Endometrial microvascular endothelial cells (primary cell): ENCODE results near the gene LAMTOR1. TPM values are rescaled to one million over a fixed set of nuclear protein-coding genes. Genes with fewer than 3 reads are reported as not detected.

Source experiments
- in situ Hi-C: cut with HindIII; loops from 2 replicates; pipeline ENCODE4 v1.10.0; 2017; ENCODE audit warnings: low sequenced_read_pairs, low pct_unique_long_range_greater_than_20kb; ENCODE audit errors: inconsistent ontology term
- total RNA-seq: library from RNA; depleted of rRNA; stranded (reverse); fragments of >200 nt; gene quantifications from one replicate; pipeline ENCODE4 v1.2.3, GENCODE V29; 2015; ENCODE audit errors: inconsistent ontology term

LAMTOR1 gene
- total RNA-seq, 1 donor from 2014 or later, result 138 TPM

GRCh38 chr11:72123117-72123653 is 20.1 kb upstream of the LAMTOR1 start:
- in situ Hi-C loops, result no loop called here

DNA sequence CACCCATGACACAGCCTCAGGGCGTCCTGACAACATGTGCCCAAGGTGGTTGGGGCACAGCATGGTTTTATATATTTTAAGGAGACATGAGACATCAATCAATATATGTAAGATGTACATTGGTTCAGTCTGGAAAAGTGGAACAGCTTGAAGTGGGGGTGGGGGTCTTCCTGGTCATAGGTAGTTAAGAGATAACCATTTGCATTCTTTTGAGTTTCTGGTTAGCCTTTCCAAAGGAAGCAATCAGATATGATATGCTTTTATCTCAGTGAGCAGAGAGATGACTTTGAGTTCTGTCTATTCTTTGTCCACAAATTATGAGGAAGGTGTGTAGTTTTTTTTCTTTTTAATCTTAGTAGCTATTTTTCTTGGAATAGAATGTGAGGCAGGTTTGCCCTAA is 19.5 kb upstream of the LAMTOR1 start:
- in situ Hi-C loops, result no loop called here

GRCh38 chr11:72120930-72121329 is 17.8 kb upstream of the LAMTOR1 start:
- in situ Hi-C loops, result no loop called here

DNA sequence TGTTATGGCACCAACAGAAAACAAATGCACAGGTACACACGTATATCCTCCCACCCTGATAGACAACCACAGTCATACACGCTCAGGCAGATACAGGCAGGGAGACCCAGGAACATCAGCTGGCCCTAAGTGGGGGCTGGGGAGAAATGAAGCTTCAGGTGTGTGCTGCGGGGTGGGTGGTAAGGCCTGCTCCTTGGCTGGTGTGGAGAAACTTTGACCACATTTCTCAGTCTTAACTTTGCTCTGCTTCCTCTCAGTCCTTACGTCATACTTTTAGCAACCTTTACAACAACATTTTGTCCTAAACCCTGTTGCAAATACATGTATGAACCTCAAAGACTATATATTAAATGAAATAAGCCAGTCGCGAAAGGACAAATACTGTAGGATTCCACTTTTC is 16.1 kb upstream of the LAMTOR1 start:
- in situ Hi-C loops, result no loop called here

DNA sequence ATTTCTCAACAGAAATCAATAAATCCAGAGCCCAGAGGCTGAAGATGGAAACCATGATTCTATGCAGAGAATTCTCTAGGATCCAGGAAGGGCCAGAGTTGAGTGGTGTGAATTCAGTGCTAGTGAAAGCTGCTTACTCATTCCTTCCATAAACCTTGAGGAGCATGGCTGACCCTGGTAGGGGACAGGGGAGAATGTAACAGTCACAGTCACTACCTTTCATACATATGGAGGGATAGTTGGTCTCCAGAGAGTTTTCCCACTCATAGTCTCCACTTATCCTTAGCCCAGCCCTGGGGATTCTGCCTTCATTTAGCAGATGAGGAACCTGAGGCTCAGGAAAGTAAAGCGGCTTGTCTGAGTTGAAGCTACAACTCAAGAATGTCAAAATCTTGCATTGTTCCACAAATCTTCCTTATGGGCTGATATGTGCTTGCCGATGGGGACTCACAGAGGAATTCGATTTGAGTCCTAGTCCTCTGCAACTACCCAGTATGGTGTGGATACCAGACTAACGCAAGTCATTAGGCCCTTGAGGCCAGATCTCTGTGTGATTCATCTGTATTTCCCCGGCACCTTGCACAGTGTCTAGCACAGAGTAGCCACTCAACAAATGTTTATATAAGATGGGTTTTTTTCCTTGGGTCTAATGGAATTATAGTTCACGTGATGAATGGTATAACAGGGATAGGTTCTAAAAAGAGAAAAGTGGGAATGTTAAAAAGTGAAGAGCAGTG is 13.1 kb upstream of the LAMTOR1 start:
- in situ Hi-C loops, result no loop called here

GRCh38 chr11:72114570-72114969 is 11.5 kb upstream of the LAMTOR1 start:
- in situ Hi-C loops, result no loop called here

- in situ Hi-C loops, result no loop called here
Observed at GRCh38 chr11:72112978-72113808, 10.1 kb upstream of the LAMTOR1 start.

- in situ Hi-C loops, result no loop called here
Observed at GRCh38 chr11:72112143-72112977, 9.3 kb upstream of the LAMTOR1 start, which contains the start of gene ANAPC15. ANAPC15 (minus strand) TSS chr11:72112695; CDS start chr11:72111276, 1,419 bp downstream.

DNA sequence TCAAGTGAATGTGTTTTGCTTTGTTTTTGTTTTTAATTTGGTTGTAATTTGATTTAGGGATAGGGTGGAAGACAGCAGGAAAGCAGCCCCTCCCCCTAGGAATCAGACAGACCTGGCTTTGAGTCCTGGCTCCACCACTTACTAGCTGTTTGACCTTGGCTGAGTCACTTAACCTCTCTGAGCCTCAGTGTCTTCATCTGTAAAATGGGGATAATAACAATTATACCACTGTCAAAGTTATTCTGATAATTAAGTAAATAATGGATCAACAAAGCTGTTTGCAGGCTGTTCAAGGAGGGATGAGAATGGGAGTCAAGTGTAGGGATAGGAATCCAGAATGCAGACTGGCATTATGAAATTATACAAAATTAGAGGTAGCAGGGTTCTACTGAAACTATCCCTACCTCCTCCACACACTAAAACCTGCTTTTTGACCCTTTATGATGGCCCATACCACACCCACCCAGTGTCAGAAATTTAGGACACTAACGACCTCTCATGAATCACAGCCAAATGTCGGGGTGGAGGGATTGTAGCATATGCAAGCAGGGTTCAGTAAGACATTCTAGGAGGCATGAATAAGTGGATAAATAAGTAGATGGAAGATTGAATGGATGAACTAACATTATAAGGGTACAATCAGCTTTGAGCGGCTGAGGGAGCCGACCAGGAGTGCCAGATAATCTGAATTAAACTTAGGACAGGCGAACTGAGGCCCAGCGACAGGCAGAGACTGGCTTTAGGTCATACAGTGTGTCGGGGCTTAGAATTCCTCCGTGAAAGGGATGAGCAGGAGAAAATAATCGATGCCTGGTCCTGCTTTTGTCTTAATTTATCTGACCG is 8.4 kb upstream of the LAMTOR1 start:
- in situ Hi-C loops, result no loop called here

DNA sequence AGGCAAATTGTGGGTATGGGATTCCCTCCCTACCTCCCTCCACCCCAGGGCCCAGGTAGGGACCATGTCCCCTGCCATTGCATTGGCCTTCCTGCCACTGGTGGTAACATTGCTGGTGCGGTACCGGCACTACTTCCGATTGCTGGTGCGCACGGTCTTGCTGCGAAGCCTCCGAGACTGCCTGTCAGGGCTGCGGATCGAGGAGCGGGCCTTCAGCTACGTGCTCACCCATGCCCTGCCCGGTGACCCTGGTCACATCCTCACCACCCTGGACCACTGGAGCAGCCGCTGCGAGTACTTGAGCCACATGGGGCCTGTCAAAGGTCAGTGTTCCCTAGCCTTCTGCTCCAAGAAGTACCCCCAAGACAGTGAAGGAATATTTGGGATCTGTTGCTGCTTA is 2.8 kb upstream of the LAMTOR1 start, which contains the start of gene TOMT:
Gene TOMT, plus strand, starts transcription at position 37 of the 400 bp plus-strand sequence. Its CDS starts 28 bp downstream, at position 65.
- in situ Hi-C loops, result no loop called here

- in situ Hi-C loops, result no loop called here
Observed at GRCh38 chr11:72103754-72104167, 664 bp upstream of the LAMTOR1 start.

- in situ Hi-C loops, result no loop called here
Observed at GRCh38 chr11:72102631-72102945, 509 bp downstream of the LAMTOR1 start.

GRCh38 chr11:72102162-72102561 is 935 bp downstream of the LAMTOR1 start:
- in situ Hi-C loops, result no loop called here

- in situ Hi-C loops, result no loop called here
Observed at GRCh38 chr11:72100462-72100861, 2.6 kb downstream of the LAMTOR1 start.

GRCh38 chr11:72100009-72100408 is 3.1 kb downstream of the LAMTOR1 start:
- in situ Hi-C loops, result no loop called here

- in situ Hi-C loops, result no loop called here
Observed at GRCh38 chr11:72098741-72099140, 4.4 kb downstream of the LAMTOR1 start.

DNA sequence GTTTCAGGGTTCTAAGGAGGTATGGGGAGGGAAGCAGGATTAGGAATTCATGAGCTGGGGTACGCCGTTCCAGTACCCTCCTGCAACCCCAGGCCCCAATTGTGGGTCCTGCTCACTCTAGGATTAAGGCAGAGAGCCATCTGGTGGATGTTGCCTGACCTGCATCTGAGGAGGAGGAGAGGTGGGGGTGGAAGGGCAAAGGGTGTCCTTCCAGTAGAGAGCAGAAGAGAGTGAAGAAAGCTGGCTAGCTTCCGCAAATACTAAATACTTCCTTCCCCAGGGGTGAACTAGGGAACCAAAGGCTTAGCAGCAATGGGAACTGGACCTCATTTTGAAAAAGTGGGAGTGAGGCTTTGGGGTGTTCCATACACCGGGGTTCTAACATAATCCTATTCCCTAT is 11.8 kb downstream of the LAMTOR1 start:
- in situ Hi-C loops, result no loop called here

GRCh38 chr11:72088076-72088808 is 14.9 kb downstream of the LAMTOR1 start:
- in situ Hi-C loops, result no loop called here
